IMR-90 (cell line): Measurements from ENCODE around the gene POGLUT2. TPM values are rescaled to one million over a fixed set of nuclear protein-coding genes. Genes with fewer than 3 reads are reported as not detected.
A peak's percentile ranks its signal among the peaks of the same experiment; 100 is the strongest.

Source experiments
- ATAC-seq: fragments of 200-7000 bp; cut with Tn5 transposase; 2 replicates; pipeline ENCODE4 v1.9.1; 2020; ENCODE audit warnings: low read depth, mild to moderate bottlenecking, moderate library complexity
- BruUV-seq: library from RNA; stranded (reverse); fragments of 400-500 nt; replicated peaks from 2 replicates; lab custom pipeline; 2021; lab: Mats Ljungman, UMichigan
- CTCF ChIA-PET: fragments of 300-600 bp; formaldehyde crosslinking; extraction: SDS; loops from one replicate; lab custom pipeline; 2021; ENCODE audit warnings: antibody characterized with exemption; lab: Yijun Ruan, JAX
- POLR2A ChIA-PET: fragments of 300-600 bp; sonication (Branson Sonifier 250); formaldehyde crosslinking; loops from one replicate; lab custom pipeline; 2022; ENCODE audit warnings: antibody characterized with exemption; ENCODE audit not compliant: unreplicated experiment; lab: Charles Lee
- DNase-seq: peaks from one replicate; pipeline ENCODE4 v3.0.0; 2013
- H2AFZ ChIP-seq: replicated peaks from 2 replicates; pipeline ENCODE3; 2013; ENCODE audit warnings: low read length, mild to moderate bottlenecking; ENCODE audit not compliant: poor library complexity
- H2AK5ac ChIP-seq: 2 replicates; pipeline ENCODE4 v1.6.1; 2013; ENCODE audit warnings: low read depth, low read length, inconsistent platforms
- H2AK9ac ChIP-seq: replicated peaks from 2 replicates; pipeline ENCODE3; 2013; ENCODE audit warnings: mild to moderate bottlenecking, low read depth, low read length, moderate library complexity; ENCODE audit not compliant: poor library complexity
- H2BK120ac ChIP-seq: 2 replicates; pipeline ENCODE4 v1.6.1; 2013; ENCODE audit warnings: low read depth, low read length, inconsistent platforms
- H2BK15ac ChIP-seq: 3 replicates; pipeline ENCODE4 v1.6.1; 2013; ENCODE audit warnings: low read depth, low read length, inconsistent platforms
- H2BK20ac ChIP-seq: 2 replicates; pipeline ENCODE4 v1.6.1; 2013; ENCODE audit warnings: low read depth, mild to moderate bottlenecking, inconsistent platforms, low read length, moderate library complexity
- H2BK5ac ChIP-seq: 2 replicates; pipeline ENCODE4 v1.6.1; 2013; ENCODE audit warnings: mild to moderate bottlenecking, low read depth, low read length, inconsistent platforms; ENCODE audit not compliant: poor library complexity, severe bottlenecking
- H3K14ac ChIP-seq: replicated peaks from 2 replicates; pipeline ENCODE4 v1.6.1; 2013; ENCODE audit warnings: low read depth, low read length, inconsistent platforms
- H3K18ac ChIP-seq: 2 replicates; pipeline ENCODE4 v1.6.1; 2013; ENCODE audit warnings: low read depth, low read length, control low read depth
- H3K23ac ChIP-seq: 2 replicates; pipeline ENCODE4 v1.6.1; 2013; ENCODE audit warnings: low read depth, low read length, inconsistent platforms
- H3K27ac ChIP-seq: 2 replicates; pipeline ENCODE4 v1.5.1; 2013; ENCODE audit warnings: mild to moderate bottlenecking, control low read depth, low read length; ENCODE audit not compliant: insufficient read depth
- H3K27me3 ChIP-seq: 2 replicates; pipeline ENCODE4 v1.6.1; 2013; ENCODE audit warnings: low read length; ENCODE audit not compliant: control insufficient read depth, insufficient read depth
- H3K36me3 ChIP-seq: 2 replicates; pipeline ENCODE4 v1.6.1; 2013; ENCODE audit warnings: low read length, mixed read lengths; ENCODE audit not compliant: control insufficient read depth, insufficient read depth
- H3K4ac ChIP-seq: 2 replicates; pipeline ENCODE4 v1.6.1; 2013; ENCODE audit warnings: low read depth, low read length, inconsistent platforms
- H3K4me1 ChIP-seq: 2 replicates; pipeline ENCODE4 v1.6.1; 2013; ENCODE audit warnings: low read length, mixed read lengths; ENCODE audit not compliant: control insufficient read depth, insufficient read depth
- H3K4me2 ChIP-seq: 2 replicates; pipeline ENCODE4 v1.6.1; 2013; ENCODE audit warnings: low read depth, mild to moderate bottlenecking, control low read depth, low read length, moderate library complexity
- H3K4me3 ChIP-seq: 2 replicates; pipeline ENCODE4 v1.5.1; 2013; ENCODE audit warnings: low read depth, mild to moderate bottlenecking, control low read depth, low read length, moderate library complexity; ENCODE audit not compliant: insufficient read depth
- H3K56ac ChIP-seq: 2 replicates; pipeline ENCODE4 v1.6.1; 2013; ENCODE audit warnings: low read length, inconsistent platforms; ENCODE audit not compliant: insufficient read depth; ENCODE audit errors: extremely low read depth
- H3K79me1 ChIP-seq, 2 experiments: 2 replicates each; pipeline ENCODE4 v1.6.1; 2013; ENCODE audit warnings: low read length in 2 of 2, inconsistent platforms in 1 of 2, low read depth in 1 of 2
- H3K9ac ChIP-seq: 2 replicates; pipeline ENCODE4 v1.6.1; 2013; ENCODE audit warnings: low read depth, low read length, control low read depth
- H3K9me1 ChIP-seq: 2 replicates; pipeline ENCODE4 v1.6.1; 2013; ENCODE audit warnings: low read length, inconsistent platforms; ENCODE audit not compliant: insufficient read depth
- H3K9me3 ChIP-seq: 2 replicates; pipeline ENCODE4 v1.6.1; 2013; ENCODE audit warnings: low read length; ENCODE audit not compliant: control insufficient read depth, insufficient read depth
- H4K20me1 ChIP-seq: 2 replicates; pipeline ENCODE4 v1.6.1; 2013; ENCODE audit warnings: low read length, inconsistent platforms; ENCODE audit not compliant: insufficient read depth
- H4K5ac ChIP-seq: 2 replicates; pipeline ENCODE4 v1.6.1; 2013; ENCODE audit warnings: mild to moderate bottlenecking, low read depth, low read length, control low read depth
- H4K8ac ChIP-seq, 2 experiments: 2 replicates each; pipeline ENCODE4 v1.6.1; 2013; ENCODE audit warnings: low read depth in 2 of 2, low read length in 2 of 2, control low read depth in 1 of 2, inconsistent platforms in 1 of 2
- H4K91ac ChIP-seq: 2 replicates; pipeline ENCODE4 v1.6.1; 2013; ENCODE audit warnings: low read depth, low read length, inconsistent platforms; ENCODE audit not compliant: insufficient read depth
- BHLHE40 ChIP-seq: fragments of 150-350 bp; IDR thresholded peaks from 2 replicates; pipeline ENCODE4 v1.6.1; 2016; ENCODE audit warnings: mild to moderate bottlenecking, low read depth, low read length
- CEBPB ChIP-seq: IDR thresholded peaks from 2 replicates; pipeline ENCODE4 v1.6.1; 2012; ENCODE audit warnings: low read depth, low read length, improper control_type of control experiment
- CHD1 ChIP-seq: IDR thresholded peaks from 2 replicates; pipeline ENCODE4 v1.6.1; 2012; ENCODE audit warnings: low read depth, low read length, improper control_type of control experiment
- CTCF ChIP-seq: conservative IDR thresholded peaks from 2 replicates; pipeline ENCODE4 v1.5.1; 2012; ENCODE audit warnings: mild to moderate bottlenecking, low read depth, low read length, improper control_type of control experiment
- FOS ChIP-seq: fragments of 150-350 bp; IDR thresholded peaks from 2 replicates; pipeline ENCODE4 v1.6.1; 2016; ENCODE audit warnings: low read depth, low read length
- POLR2A ChIP-seq: IDR thresholded peaks from 2 replicates; pipeline ENCODE4 v1.6.1; 2012; ENCODE audit warnings: mild to moderate bottlenecking, low read depth, low read length
- RAD21 ChIP-seq: IDR thresholded peaks from 2 replicates; pipeline ENCODE4 v1.6.1; 2012; ENCODE audit warnings: low read length, improper control_type of control experiment
- SMC3 ChIP-seq: fragments of 150-350 bp; IDR thresholded peaks from 2 replicates; pipeline ENCODE4 v1.6.1; 2016; ENCODE audit warnings: low read depth, mild to moderate bottlenecking, antibody characterized with exemption, low read length, moderate library complexity
- USF2 ChIP-seq: fragments of 150-350 bp; IDR thresholded peaks from 2 replicates; pipeline ENCODE4 v1.6.1; 2017; ENCODE audit warnings: mild to moderate bottlenecking, antibody characterized with exemption, low read length, low read depth
- WGBS, 2 experiments: methylation state at CpG; one replicate each; pipeline versions ENCODE4 v1.1.5 to v1.1.7; 2013; ENCODE audit warnings: missing lambda C conversion rate in 2 of 2; ENCODE audit not compliant: insufficient read length in 1 of 2; ENCODE audit errors: extremely low coverage in 2 of 2; 5-methylcytosine and 5-hydroxymethylcytosine counted together
- dilution Hi-C: fragments of 300-500 bp; cut with HindIII; formaldehyde crosslinking; loops from one replicate; pipeline ENCODE4 v1.14.3; 2018; ENCODE audit warnings: low sequenced_read_pairs; ENCODE audit not compliant: unreplicated experiment
- in situ Hi-C: fragments of 300-500 bp; cut with MboI; formaldehyde crosslinking; loops from 3 replicates; pipeline ENCODE4 v1.14.3; 2019; ENCODE audit warnings: low sequenced_read_pairs, inconsistent platforms, mixed read lengths
- intact Hi-C: fragments of 100-400 bp; cut with micrococcal nuclease; formaldehyde crosslinking; loops from 2 replicates; pipeline ENCODE4 v1.10.0; 2022
- polyA plus RNA-seq, 3 experiments: library from polyadenylated mRNA; depleted of rRNA; stranded (reverse); fragments of >200 nt; gene quantifications; 2 replicates each; pipeline ENCODE4 v1.2.3, GENCODE V29; 2012; ENCODE audit warnings: low replicate concordance in 1 of 3
- total RNA-seq: library from RNA; depleted of rRNA; stranded (reverse); fragments of >200 nt; gene quantifications from 2 replicates; pipeline ENCODE4 v1.2.3, GENCODE V29; 2012
- TF ChIP-seq, protein P1 (sequence below): fragments of 150-350 bp; IDR thresholded peaks from 2 replicates; pipeline ENCODE4 v1.6.1; 2016; ENCODE audit warnings: low read depth, mild to moderate bottlenecking, low read length, moderate library complexity, borderline replicate concordance

The POGLUT2 gene
- total and polyA plus RNA-seq, 2 of the 4 experiments (the other 2 are of a cell fraction), result 10.6 to 14.3 TPM

DNA sequence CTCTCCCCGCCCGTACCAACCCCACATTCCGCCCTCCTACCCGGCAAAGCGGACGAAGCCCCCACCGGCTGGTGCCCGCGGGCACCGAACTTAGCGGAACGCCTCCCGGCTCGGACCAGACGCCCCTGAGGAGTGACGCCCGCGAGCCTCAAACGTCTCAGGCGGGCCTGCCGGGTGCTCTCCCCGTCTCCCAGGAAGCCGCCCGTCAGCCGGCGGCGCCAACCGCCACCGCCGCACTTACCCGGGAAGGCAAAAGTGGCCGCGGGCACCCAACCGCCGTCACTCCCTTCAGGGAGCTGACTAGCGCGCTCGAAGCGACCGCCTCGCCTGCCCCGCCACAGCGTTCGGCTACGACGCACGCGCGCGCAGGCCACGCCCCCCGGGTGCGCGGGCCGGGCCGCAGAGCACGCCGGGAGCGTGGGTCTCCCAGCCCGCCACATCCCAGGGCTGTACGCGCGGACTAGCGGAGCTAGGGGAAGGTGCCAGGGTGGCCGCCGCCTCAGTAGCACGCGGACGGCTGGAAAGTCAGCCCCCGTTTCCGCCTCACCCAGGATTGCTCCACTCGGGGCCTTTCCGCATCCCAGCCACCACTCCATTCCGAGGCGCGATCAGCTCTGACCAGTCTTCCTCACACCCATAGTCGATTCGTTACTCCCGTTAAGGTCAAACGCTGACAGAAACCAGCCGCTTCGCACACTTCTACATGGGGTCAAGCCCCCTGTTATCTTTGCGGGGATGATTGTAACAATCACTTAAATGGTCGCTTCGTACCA is 25.1 kb downstream of the POGLUT2 start, which contains the start of gene TEX30 (continued):
- TF ChIP-seq USF2 (peak; percentile 13; the same call in 1 of the 2 replicates), BHLHE40 (no peak)

DNA sequence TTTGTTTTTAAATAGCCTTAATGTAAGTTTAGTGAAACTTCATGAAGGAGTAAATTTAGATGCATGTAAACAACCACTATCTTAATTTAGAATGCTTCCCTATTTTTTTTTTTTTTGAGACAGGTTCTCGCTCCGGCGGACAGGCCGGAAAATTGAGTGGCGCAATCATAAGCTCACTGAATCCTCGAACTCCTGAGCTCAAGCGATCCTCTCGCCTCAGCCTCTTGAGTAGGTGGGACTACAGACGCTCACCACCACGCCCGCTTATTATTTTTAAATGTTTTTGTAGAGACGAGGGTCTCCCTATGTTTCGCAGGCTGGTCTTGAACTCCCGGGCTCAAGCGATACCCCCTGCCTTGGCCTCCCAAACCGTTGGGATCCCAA is 26.7 kb downstream of the POGLUT2 start:
- Histone ChIP-seq H3K9me3 (no peaks in the 10 kb centered on the region), H4K91ac (no peak overlapping the region), H4K20me1 (no peaks in the 10 kb centered on the region; the same call in 1 of the 2 replicates), H3K4me3 (no peak overlapping the region), H4K5ac (no peak overlapping the region), H2BK5ac (no peak overlapping the region), H2BK120ac (no peak overlapping the region), H3K56ac (no peak overlapping the region), H3K4ac (no peak overlapping the region), H3K27me3 (no peaks in the 10 kb centered on the region), H3K23ac (no peak overlapping the region), H2AFZ (no peak overlapping the region), H3K14ac (no peak overlapping the region), H2BK20ac (no peak overlapping the region), H3K36me3 (0 out of 2 replicates have a peak, but pooled peaks cover 1% of the 10 kb centered on the region), H3K27ac (no peak overlapping the region), H3K4me2 (no peak overlapping the region), H3K79me1 (peaks cover 13 to 26% of the 10 kb centered on the region in 2 experiments), H4K8ac (no peak overlapping the region; a peak in 1 of 4 replicates), H2AK5ac (no peak overlapping the region), H3K18ac (no peak overlapping the region), H3K4me1 (peaks cover 2% of the 10 kb centered on the region; the same call in 1 of the 2 replicates), H3K9me1 (peaks cover 4% of the 10 kb centered on the region; the same call in 1 of the 2 replicates), H2AK9ac (no peak overlapping the region), H3K9ac (no peak overlapping the region), H2BK15ac (no peak overlapping the region)
- POLR2A ChIA-PET, result interaction anchor here (0.6 kb wide), 1 partner anchor 1297 kb away, joined by 3 read pairs; no protein-coding TSS in a partner anchor
- BruUV-seq, result no TSS peak
- dilution Hi-C loops, result no loop called here
- intact Hi-C loops, result loop anchor here (5.0 kb wide), 2 partner anchors 65 to 120 kb away; no protein-coding TSS in a partner anchor
- DNase-seq (no peak), ATAC-seq (no peak)
- CTCF ChIA-PET, result no interaction called here
- 96% methylated on average over 8 of the region's 16 CpGs; no CpG with 5 or more reads in 1 of the 2 experiments for WGBS, 2 experiments
- in situ Hi-C loops, result no loop called here
- TF ChIP-seq CTCF (no peak), RAD21 (no peak), CEBPB (no peak), CHD1 (no peak), SMC3 (no peak), FOS (no peak), POLR2A (no peak), USF2 (no peak), BHLHE40 (no peak)
- TF ChIP-seq, protein P1, sequence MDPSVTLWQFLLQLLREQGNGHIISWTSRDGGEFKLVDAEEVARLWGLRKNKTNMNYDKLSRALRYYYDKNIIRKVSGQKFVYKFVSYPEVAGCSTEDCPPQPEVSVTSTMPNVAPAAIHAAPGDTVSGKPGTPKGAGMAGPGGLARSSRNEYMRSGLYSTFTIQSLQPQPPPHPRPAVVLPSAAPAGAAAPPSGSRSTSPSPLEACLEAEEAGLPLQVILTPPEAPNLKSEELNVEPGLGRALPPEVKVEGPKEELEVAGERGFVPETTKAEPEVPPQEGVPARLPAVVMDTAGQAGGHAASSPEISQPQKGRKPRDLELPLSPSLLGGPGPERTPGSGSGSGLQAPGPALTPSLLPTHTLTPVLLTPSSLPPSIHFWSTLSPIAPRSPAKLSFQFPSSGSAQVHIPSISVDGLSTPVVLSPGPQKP, result no peak
